ENCODE data around the gene B4GALNT3.
"Not testable (repeated sequence)": the region's sequence is repeated elsewhere in the genome, so short reads cannot be mapped to it uniquely, and the experiment has no call there.

The B4GALNT3 gene

GRCh38 chr12:577994-578747, 118.4 kb downstream of the B4GALNT3 start:
- not testable (repeated sequence) for DNase-seq

- no peak for DNase-seq
Observed at GRCh38 chr12:578748-579419, 119.1 kb downstream of the B4GALNT3 start.

GRCh38 chr12:579420-580110, 119.8 kb downstream of the B4GALNT3 start:
- DNase-seq = no peak

- no peak for DNase-seq
Observed at GRCh38 chr12:580813-581212, 121.1 kb downstream of the B4GALNT3 start.

GRCh38 chr12:581321-581720, 121.6 kb downstream of the B4GALNT3 start:
- DNase-seq = no peak

- no peak for DNase-seq
Observed at GRCh38 chr12:581746-582145, 122.0 kb downstream of the B4GALNT3 start.

GRCh38 chr12:583251-583869, 123.6 kb downstream of the B4GALNT3 start:
- DNase-seq = no peak

- no peak for DNase-seq
Observed at GRCh38 chr12:585062-586061, 125.6 kb downstream of the B4GALNT3 start.

GRCh38 chr12:586318-587071, 126.8 kb downstream of the B4GALNT3 start:
- no peak for DNase-seq

GRCh38 chr12:587132-588023, 127.6 kb downstream of the B4GALNT3 start:
- DNase-seq = no peak

GRCh38 chr12:588024-588322, 128.2 kb downstream of the B4GALNT3 start:
- DNase-seq = no peak

GRCh38 chr12:588646-589045, 128.9 kb downstream of the B4GALNT3 start:
- no peak for DNase-seq

- no peak for DNase-seq
Observed at GRCh38 chr12:590206-590750, 130.5 kb downstream of the B4GALNT3 start.

- DNase-seq = no peak
Observed at GRCh38 chr12:591167-592023, 131.7 kb downstream of the B4GALNT3 start.

- no peak for DNase-seq
Observed at GRCh38 chr12:592024-592505, 132.3 kb downstream of the B4GALNT3 start.

GRCh38 chr12:593396-594270, 133.9 kb downstream of the B4GALNT3 start:
- DNase-seq = no peak

- no peak for DNase-seq
Observed at GRCh38 chr12:597926-598568, 138.3 kb downstream of the B4GALNT3 start.

Data from CD4-positive, alpha-beta T cell treated with Interleukin-17A for 4 hours (primary cell).